Mucosa of rectum (tissue), 2 donors: ENCODE measurements around the gene SETD1B.

Experiments
- H3K27ac ChIP-seq, 2 donors: one replicate each; pipeline ENCODE4 v1.7.0; 2013; ENCODE audit warnings: inconsistent platforms in 2 of 2, low read depth in 2 of 2, low read length in 2 of 2
- H3K27me3 ChIP-seq, 2 donors: one replicate each; pipeline ENCODE4 v1.7.0; 2013; ENCODE audit warnings: low read length in 2 of 2; ENCODE audit not compliant: control insufficient read depth in 2 of 2, insufficient read depth in 2 of 2
- H3K36me3 ChIP-seq, 2 donors: one replicate each; pipeline ENCODE4 v1.7.0; 2013; ENCODE audit warnings: low read length in 2 of 2; ENCODE audit not compliant: control insufficient read depth in 2 of 2, insufficient read depth in 2 of 2
- H3K4me1 ChIP-seq, 2 donors: one replicate each; pipeline ENCODE4 v1.7.0; 2013; ENCODE audit warnings: low read length in 2 of 2, mild to moderate bottlenecking in 1 of 2; ENCODE audit not compliant: control insufficient read depth in 2 of 2, insufficient read depth in 2 of 2
- H3K4me3 ChIP-seq, 2 donors: one replicate each; pipeline ENCODE4 v1.7.0; 2013; ENCODE audit warnings: low read length in 2 of 2
- H3K9ac ChIP-seq, 2 donors: one replicate each; pipeline ENCODE4 v1.7.0; 2013; ENCODE audit warnings: low read length in 2 of 2, low read depth in 1 of 2, mild to moderate bottlenecking in 1 of 2
- H3K9me3 ChIP-seq, 2 donors: one replicate each; pipeline ENCODE4 v1.7.0; 2013; ENCODE audit warnings: low read length in 2 of 2; ENCODE audit not compliant: control insufficient read depth in 2 of 2
- donor health status: healthy.
- donor health status: Normal muscosa, but diverticular disease.

SETD1B gene

DNA sequence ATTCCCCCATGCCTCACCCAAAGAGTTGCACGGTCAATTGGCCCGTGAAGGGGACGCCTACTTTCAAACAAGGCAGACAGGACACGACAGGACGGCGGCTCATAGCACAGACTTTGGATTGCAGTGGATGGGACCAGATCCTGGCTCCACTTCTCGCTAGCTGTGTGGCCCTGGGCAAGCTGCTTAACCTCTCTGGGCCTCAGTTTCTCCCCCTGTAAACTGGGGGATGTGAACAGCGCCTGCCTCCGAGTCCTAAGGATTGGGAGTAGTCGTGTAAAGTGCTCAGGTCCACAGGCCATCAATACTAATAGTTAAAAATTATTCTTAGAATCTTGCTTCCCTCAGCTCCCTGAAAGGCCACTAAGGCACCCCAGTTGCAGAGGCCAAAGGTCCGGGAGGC is 23.4 kb upstream of the SETD1B start:
- Histone ChIP-seq H3K9ac (no peak overlapping the region), H3K36me3 (peaks cover 4% of the 10 kb centered on the region in 2 donors), H3K9me3 (no peaks in the 10 kb centered on the region), H3K4me3 (no peak overlapping the region), H3K27me3 (no peaks in the 10 kb centered on the region), H3K27ac (no peak overlapping the region), H3K4me1 (peaks cover 3 to 12% of the 10 kb centered on the region in 2 donors)

- Histone ChIP-seq H3K9me3 (no peaks in the 10 kb centered on the region), H3K9ac (no peak overlapping the region), H3K36me3 (peaks cover 4% of the 10 kb centered on the region in 2 donors), H3K27me3 (no peaks in the 10 kb centered on the region), H3K27ac (peak overlapping the region in 1 of 2 donors; percentile 43), H3K4me3 (peak overlapping the region in 1 of 2 donors; percentile 4), H3K4me1 (peaks cover 0 to 9% of the 10 kb centered on the region in 2 donors)
Observed at GRCh38 chr12:121781484-121781997, 22.3 kb upstream of the SETD1B start.

DNA sequence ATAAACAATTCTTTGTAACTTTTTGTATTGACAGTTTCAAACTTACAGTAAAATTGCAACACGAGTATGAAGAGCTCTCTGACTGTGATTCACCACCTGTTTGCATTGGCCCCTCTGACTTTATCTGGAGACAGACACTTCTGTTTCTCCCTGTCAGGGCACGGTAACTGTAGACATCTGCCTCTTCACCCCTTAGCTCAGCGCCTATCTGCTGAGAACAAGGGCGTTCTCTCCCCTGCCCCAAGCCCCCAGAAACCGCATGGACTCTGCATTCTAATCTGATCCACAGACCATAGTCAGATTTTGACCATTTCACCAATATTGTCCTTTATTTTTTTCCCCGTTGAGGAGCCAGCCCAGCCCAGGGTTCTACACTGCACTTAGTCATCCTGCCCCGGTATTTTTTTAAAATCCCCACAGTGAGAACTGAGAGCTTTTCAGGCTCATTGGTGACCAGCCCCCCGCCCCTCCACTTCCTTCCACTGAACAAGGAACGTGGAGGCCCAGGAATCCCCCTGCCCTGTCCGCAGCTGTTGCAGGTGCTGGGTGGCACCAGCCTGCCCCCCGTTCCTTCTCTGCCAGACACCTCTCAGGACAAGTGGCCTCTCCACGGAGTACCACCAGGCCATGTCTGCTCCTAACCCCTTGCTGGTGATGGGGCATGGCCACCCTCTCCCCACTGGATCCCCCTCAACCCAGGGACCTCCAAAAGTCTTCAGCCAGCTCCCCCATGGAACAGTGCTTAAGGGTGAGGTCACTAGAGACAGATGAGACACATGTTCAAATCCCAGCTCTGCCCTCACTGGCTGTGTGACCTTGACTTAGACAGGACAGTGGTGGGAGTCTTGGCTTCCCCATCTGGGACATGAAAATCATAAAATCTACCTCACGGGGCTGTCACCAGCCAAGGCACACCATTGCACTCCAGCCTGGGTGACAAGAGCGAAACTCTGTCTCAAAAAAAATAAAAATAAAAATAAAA is 21.5 kb upstream of the SETD1B start:
- H3K27ac ChIP-seq = peak overlapping the region in 1 of 2 donors; percentile 43
- H3K4me1 ChIP-seq = peaks cover 4 to 9% of the 10 kb centered on the region in 2 donors
- H3K4me3 ChIP-seq = peak overlapping the region in 1 of 2 donors; percentile 4
- H3K36me3 ChIP-seq = peaks cover 4% of the 10 kb centered on the region in 2 donors
- no peaks in the 10 kb centered on the region for H3K9me3 ChIP-seq
- H3K9ac ChIP-seq = no peak overlapping the region
- H3K27me3 ChIP-seq = no peaks in the 10 kb centered on the region

DNA sequence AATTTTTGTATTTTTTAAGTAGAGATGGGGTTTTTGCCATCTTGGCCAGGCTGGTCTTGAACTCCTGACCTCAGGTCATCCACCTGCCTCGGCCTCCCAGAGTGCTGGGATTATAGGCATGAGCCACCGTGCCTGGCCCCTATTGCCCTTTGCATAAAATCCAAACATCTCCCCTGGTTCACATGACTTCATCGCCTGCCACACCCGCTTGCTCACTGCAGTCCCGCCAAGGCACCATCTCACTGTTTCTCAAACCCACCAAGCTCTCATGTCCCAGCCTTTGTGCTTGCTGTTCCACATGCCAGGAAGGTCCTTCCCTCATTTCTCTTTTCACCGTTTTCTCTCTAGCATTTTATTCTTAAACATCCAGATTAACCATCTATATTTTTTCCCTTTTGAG is 20.0 kb upstream of the SETD1B start:
- peaks cover 7 to 9% of the 10 kb centered on the region in 2 donors for H3K4me1 ChIP-seq
- no peak overlapping the region for H3K27ac ChIP-seq
- no peaks in the 10 kb centered on the region for H3K27me3 ChIP-seq

GRCh38 chr12:121784460-121784859 is 19.3 kb upstream of the SETD1B start:
- H3K4me3 ChIP-seq = no peak overlapping the region
- H3K27me3 ChIP-seq = no peaks in the 10 kb centered on the region
- H3K27ac ChIP-seq = peak overlapping the region in 1 of 2 donors; percentile 38
- H3K36me3 ChIP-seq = peaks cover 0 to 3% of the 10 kb centered on the region in 2 donors
- H3K9me3 ChIP-seq = no peaks in the 10 kb centered on the region
- H3K4me1 ChIP-seq = peaks cover 11 to 14% of the 10 kb centered on the region in 2 donors
- no peak overlapping the region for H3K9ac ChIP-seq

More for the DNA sequence above, 20.0 kb upstream of the SETD1B start:
- H3K4me3 ChIP-seq = no peak overlapping the region
- no peaks in the 10 kb centered on the region for H3K9me3 ChIP-seq
- H3K9ac ChIP-seq = no peak overlapping the region
- H3K36me3 ChIP-seq = peaks cover 3 to 4% of the 10 kb centered on the region in 2 donors

DNA sequence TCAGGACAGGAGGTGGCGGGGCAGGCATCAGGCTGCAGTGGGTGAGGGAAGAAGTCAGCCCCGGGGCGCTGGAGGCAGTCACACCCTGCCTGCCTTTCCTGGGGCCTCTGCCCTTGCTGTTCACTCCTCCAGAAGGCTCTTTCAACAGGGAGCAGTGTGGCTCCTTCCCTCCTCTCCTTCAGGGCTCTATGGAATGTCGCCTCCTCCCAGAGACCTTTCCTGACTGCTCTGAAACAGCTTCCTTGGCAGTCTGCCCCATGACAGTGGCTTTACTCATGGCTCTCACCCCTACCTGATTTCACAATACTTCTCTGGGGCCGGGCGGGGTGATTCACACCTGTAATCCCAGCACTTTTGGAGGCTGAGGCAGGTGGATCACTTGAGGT is 17.4 kb upstream of the SETD1B start:
- H3K4me1 ChIP-seq = peaks cover 19 to 24% of the 10 kb centered on the region in 2 donors
- H3K9me3 ChIP-seq = no peaks in the 10 kb centered on the region
- H3K9ac ChIP-seq = peak overlapping the region in 1 of 2 donors; percentile 41
- H3K4me3 ChIP-seq = no peak overlapping the region
- no peaks in the 10 kb centered on the region for H3K36me3 ChIP-seq
- peak overlapping the region; percentile 55 to 63 for H3K27ac ChIP-seq
- H3K27me3 ChIP-seq = no peaks in the 10 kb centered on the region

DNA sequence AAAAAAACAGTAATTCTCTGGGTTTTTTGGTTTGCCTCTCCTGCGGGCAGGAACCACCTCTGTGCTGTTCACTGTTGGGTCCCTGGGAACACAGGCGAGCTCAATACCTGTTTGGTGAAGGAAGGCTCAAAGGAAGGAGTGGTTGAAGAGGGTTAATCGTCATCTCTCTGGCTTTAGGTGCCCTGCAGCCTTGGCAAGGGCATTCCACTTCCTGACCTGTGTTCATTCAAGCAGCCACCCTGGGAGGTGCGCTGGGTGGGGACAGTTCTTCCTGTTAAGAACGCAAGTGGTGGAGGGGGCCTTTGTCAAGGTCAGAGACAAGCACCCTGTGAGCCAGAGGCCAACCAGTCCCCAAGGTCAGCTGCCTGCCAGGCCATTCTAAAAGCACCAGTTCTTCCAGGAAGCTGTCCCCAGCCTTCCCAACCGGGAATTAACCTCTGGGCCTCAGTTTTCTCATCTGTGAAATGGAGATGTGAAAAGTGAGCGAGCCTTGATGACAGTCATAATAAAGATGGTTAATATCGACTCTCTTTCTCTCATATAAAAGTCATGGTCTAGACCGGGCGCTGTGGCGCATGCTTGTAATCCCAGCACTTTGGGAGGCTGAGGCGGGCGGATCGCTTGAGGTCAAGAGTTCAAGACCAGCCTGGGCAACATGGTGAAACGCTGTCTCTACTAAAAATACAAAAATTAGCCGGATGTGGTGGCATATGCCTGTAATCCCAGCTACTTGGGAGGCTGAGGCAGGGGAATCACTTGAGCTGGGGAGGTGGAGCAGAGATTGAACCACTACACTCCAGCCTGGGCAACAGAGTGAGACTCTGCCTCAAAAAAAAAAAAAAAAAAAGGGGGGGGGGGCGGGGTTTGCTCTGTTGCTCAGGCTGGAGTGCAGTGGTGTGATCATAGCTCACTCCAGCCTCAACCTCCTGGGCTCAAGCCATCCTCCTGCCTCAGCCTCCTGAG is 16.5 kb upstream of the SETD1B start:
- Histone ChIP-seq H3K4me1 (peaks cover 19 to 33% of the 10 kb centered on the region in 2 donors), H3K36me3 (no peaks in the 10 kb centered on the region), H3K27ac (peak overlapping the region; percentile 53 to 73), H3K9me3 (no peaks in the 10 kb centered on the region), H3K9ac (peak overlapping the region; percentile 9 to 24), H3K4me3 (no peak overlapping the region), H3K27me3 (no peaks in the 10 kb centered on the region)

GRCh38 chr12:121788176-121788818 is 15.5 kb upstream of the SETD1B start:
- Histone ChIP-seq H3K36me3 (no peaks in the 10 kb centered on the region), H3K4me1 (peaks cover 19 to 41% of the 10 kb centered on the region in 2 donors), H3K27ac (peak overlapping the region; percentile 9 to 89), H3K9me3 (no peaks in the 10 kb centered on the region), H3K4me3 (no peak overlapping the region), H3K9ac (peak overlapping the region in 1 of 2 donors; percentile 52), H3K27me3 (no peaks in the 10 kb centered on the region)

GRCh38 chr12:121789233-121789781 is 14.5 kb upstream of the SETD1B start:
- Histone ChIP-seq H3K27ac (peak overlapping the region; percentile 71 to 89), H3K27me3 (no peaks in the 10 kb centered on the region), H3K9ac (peak overlapping the region in 1 of 2 donors; percentile 52), H3K4me3 (peak overlapping the region in 1 of 2 donors; percentile 50), H3K36me3 (no peaks in the 10 kb centered on the region), H3K4me1 (peaks cover 26 to 48% of the 10 kb centered on the region in 2 donors), H3K9me3 (no peaks in the 10 kb centered on the region)
